HG03442 (cell line): ENCODE measurements around the gene DNASE1L3.
"Not testable (repeated sequence)": the region's sequence is repeated elsewhere in the genome, so short reads cannot be mapped to it uniquely, and the experiment has no call there.

ENCODE experiments used
- ATAC-seq: cut with Tn5 transposase; IDR thresholded peaks from one replicate; pipeline ENCODE4 v1.9.1; 2021; ENCODE audit warnings: mild to moderate bottlenecking, moderate library complexity; ENCODE audit not compliant: unreplicated experiment

Gene DNASE1L3

GRCh38 chr3:58236527-58237237 lies 25.9 kb upstream of the DNASE1L3 start:
- ATAC-seq: no peak

GRCh38 chr3:58235970-58236369 lies 25.2 kb upstream of the DNASE1L3 start:
- ATAC-seq: no peak

DNA sequence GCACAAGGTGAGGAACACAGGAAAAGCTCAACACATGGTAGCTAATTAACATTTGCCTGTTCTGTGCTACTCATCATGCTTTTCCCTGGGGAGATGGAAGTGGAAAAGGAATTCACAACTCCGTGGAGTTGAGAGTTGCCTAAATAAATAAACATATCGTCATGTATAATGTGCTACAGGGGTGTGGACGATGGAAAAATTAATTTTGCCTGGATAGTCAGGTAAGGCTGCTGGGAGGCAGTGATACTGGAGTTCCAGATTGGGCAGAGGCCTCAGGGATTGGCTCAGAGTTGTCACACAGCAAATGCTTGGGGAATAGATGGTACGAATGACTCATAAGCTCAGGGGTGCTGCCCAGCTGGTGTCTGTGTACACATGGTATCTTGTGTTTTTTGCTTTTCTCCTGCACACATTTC lies 23.8 kb upstream of the DNASE1L3 start:
- ATAC-seq: peak; percentile 20

DNA sequence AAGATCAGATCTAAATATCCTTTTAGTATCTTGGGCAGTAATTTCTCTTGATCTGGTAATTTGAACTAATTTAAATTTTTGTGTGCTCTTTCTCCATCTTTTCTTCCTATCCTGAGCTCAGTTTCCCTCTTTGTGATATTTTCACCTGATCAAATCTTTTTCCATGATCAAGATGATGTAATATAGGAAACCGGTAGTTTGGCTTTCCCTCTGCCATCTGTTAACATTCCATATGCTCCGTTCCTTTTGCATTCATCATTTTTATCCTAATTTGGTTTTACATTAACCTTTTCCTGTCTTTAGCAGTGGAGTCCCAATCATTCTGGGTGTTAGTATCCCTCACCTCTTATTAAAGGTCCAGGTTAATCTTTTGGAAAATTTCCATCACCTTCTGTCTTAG lies 20.9 kb upstream of the DNASE1L3 start:
- no peak for ATAC-seq

- ATAC-seq: no peak
These were observed 20.2 kb upstream of the DNASE1L3 start for GRCh38 chr3:58230876-58231552.

GRCh38 chr3:58227933-58228332 lies 17.2 kb upstream of the DNASE1L3 start:
- not testable (repeated sequence) for ATAC-seq

DNA sequence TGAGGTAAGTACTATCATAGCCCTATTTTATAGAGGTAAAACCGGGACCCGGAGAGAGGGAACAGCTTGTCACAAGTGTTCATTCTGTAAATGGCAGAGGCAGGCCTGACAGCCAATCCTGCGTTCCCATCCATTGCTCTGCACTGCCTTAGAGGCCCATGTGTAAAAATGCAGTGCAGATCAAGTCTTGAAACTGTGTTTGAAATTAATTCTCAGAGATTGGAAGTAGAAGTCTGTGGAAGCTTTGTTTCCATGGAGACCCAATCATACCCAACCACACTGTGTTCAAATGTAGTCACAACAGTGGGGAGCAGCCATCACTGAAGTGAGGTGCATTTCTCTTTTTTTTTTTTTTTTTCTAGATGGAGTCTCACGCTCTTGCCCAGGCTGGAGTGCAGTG lies 13.1 kb upstream of the DNASE1L3 start:
- ATAC-seq: no peak

DNA sequence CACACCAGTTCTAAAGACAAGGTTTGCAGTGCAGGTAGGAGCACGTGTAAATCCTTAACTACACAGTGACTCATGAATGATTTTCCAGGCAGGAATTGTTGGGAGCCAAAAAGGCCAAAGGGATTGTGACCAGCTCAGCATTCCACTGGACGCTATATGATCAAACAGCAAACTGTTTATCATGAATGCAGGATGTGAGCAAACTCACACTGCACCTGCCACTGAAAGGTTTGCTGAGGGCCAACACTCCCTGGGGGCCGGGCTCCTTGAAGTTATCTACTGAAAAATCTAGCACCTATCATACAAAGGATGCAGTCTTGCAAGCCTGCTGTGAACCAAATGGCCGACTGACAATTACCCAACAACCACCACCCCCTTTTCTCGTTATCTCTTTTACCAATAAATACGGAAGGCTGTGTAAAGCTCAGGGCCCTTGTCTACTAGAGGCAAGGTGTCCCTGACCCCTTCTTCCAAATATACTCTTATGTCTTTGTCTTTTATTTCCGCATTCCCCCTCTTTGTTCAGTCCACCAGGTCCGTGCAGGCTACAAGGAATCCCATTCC lies 11.5 kb upstream of the DNASE1L3 start:
- ATAC-seq: no peak

- no peak for ATAC-seq
These were observed 8.1 kb upstream of the DNASE1L3 start for GRCh38 chr3:58218904-58219303.

DNA sequence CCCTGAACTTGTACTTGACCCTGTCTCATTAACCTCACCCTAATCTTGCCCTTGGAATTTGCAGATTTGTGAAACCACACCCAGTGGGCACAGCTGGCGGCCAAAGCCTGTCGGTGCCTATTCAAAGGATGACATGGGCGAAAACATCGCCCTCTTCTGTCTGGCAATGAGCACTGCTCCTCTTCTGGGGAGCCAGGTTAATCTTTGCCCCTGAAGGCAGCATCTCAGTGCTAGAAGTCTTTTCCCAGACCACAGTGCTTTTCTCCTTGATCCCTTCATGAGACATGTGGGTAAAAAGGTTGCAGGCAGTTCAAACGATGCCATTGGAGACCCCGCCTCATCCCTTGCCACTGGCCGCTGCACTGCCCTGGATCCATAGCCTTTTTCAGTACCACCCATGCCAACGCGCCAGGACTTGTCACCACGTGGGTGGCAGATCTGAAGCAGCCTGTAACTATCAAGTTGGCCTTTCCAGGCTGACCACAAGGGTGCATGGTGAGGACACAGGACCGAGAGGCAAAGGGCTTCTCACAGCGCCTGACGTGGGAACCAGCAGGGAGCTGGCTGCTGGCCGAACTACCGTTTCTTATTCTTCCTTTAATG lies 6.5 kb upstream of the DNASE1L3 start:
- ATAC-seq: peak; percentile 33

GRCh38 chr3:58216496-58217195 lies 5.9 kb upstream of the DNASE1L3 start:
- ATAC-seq: no peak

- ATAC-seq: peak; percentile 1
These were observed 4.7 kb upstream of the DNASE1L3 start for GRCh38 chr3:58215317-58216025.

GRCh38 chr3:58214484-58215316 lies 3.9 kb upstream of the DNASE1L3 start:
- ATAC-seq: peak; percentile 71

DNA sequence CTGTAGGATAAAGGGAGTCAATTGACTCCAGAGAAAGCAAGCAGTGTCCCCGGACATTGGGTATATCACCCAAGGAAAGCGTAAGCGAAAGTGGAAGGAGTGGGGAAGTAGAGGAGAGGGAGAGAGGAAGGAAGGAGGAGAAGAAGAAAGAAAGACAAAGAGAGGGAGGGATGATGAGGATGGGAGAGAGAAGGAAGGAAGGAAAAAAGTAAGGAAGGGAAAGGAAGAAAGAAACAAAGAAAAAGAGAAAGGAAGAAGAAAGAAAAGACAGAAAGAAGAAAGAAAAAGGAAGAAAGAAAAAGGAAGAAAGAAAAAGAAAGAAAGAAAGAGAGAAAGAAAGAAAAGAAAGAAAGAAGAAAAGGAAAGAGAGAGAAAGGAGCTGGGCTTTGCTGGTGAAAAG lies 839 bp downstream of the DNASE1L3 start:
- ATAC-seq: no peak

DNA sequence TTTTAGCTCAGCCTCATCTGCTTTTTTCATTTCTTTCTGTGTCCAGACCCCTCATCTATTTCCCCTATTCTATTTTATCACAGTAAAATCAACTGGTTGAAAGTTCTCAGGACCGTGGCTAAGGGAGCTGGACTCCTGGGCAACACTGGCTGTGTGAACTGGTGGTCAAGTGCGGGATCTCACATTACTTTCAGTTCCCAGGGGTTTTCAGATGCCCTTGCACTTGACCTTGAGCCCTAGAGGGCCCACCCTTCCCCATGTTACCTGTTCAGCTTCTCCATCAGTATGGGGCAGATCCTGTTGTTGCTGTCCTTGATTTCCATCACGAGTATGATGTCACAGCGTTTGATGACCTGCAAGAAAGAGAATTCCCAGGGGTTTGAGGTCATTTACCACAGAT lies 2.8 kb downstream of the DNASE1L3 start:
- no peak for ATAC-seq

GRCh38 chr3:58206406-58207011 lies 4.3 kb downstream of the DNASE1L3 start:
- no peak for ATAC-seq

- ATAC-seq: no peak
These were observed 4.8 kb downstream of the DNASE1L3 start for GRCh38 chr3:58205981-58206380.

DNA sequence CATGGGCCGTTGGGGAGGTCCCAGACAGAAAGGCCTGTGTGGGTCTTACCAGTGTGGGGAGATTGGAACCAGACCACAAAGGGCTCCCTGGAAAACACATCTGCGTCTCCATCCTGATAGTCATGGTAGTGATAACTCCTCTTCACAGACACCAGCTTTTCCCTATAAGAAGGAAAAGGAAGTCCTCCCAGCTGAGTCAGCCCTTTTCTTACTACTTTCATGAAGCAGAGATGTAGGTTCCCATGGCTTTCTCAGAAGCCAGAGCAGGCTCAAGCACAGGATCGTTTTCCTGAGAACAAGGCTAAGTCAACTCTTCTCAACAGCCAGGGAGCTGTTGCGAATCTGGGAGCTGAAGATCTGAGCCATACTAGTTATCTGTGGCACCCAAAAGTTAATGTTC lies 6.1 kb downstream of the DNASE1L3 start:
- no peak for ATAC-seq

DNA sequence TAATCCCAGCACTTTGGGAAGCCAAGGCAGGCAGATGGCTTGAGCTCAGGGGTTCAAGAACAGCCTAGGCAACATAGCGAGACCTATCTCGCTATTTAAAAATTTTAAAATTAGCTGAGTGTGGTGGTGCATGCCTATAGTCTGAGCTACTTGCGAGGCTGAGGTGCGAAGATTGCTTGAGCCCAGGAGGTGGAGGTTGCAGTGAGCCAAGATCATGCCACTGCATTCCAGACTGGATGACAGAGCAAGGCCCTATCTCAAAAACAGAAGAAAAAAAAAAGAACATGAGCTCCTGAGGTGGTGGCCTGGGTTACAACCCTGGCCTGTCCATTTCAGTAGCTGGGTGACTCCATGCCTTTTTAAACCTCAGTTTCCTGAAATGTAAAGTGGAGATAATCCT lies 7.2 kb downstream of the DNASE1L3 start:
- ATAC-seq: no peak
